Measurements from ENCODE around the gene ING1.

DNA sequence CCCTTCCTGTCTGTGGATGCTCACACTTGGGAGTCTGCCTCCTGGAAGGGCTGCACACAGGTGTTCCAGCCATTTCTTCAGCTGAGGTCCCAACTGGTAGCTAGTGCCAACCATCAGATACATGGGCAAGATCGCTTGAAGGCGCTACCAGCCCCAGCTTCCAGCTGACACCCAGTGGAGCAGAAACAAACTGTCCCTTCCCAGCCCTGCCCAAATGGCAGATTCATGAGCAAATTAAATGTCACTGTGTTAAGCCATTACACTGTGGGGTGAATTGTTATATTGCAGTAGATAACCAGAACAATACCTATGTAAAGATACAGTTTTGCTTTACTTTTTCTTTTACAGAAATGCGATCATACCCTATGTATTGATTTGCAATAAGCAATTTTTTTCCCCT lies 17.6 kb downstream of the ING1 start:
- TF ChIP-seq, protein P1, sequence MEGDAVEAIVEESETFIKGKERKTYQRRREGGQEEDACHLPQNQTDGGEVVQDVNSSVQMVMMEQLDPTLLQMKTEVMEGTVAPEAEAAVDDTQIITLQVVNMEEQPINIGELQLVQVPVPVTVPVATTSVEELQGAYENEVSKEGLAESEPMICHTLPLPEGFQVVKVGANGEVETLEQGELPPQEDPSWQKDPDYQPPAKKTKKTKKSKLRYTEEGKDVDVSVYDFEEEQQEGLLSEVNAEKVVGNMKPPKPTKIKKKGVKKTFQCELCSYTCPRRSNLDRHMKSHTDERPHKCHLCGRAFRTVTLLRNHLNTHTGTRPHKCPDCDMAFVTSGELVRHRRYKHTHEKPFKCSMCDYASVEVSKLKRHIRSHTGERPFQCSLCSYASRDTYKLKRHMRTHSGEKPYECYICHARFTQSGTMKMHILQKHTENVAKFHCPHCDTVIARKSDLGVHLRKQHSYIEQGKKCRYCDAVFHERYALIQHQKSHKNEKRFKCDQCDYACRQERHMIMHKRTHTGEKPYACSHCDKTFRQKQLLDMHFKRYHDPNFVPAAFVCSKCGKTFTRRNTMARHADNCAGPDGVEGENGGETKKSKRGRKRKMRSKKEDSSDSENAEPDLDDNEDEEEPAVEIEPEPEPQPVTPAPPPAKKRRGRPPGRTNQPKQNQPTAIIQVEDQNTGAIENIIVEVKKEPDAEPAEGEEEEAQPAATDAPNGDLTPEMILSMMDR (IDR thresholded peaks at IDR 0.05) = no peak
- TF ChIP-seq, protein P2, sequence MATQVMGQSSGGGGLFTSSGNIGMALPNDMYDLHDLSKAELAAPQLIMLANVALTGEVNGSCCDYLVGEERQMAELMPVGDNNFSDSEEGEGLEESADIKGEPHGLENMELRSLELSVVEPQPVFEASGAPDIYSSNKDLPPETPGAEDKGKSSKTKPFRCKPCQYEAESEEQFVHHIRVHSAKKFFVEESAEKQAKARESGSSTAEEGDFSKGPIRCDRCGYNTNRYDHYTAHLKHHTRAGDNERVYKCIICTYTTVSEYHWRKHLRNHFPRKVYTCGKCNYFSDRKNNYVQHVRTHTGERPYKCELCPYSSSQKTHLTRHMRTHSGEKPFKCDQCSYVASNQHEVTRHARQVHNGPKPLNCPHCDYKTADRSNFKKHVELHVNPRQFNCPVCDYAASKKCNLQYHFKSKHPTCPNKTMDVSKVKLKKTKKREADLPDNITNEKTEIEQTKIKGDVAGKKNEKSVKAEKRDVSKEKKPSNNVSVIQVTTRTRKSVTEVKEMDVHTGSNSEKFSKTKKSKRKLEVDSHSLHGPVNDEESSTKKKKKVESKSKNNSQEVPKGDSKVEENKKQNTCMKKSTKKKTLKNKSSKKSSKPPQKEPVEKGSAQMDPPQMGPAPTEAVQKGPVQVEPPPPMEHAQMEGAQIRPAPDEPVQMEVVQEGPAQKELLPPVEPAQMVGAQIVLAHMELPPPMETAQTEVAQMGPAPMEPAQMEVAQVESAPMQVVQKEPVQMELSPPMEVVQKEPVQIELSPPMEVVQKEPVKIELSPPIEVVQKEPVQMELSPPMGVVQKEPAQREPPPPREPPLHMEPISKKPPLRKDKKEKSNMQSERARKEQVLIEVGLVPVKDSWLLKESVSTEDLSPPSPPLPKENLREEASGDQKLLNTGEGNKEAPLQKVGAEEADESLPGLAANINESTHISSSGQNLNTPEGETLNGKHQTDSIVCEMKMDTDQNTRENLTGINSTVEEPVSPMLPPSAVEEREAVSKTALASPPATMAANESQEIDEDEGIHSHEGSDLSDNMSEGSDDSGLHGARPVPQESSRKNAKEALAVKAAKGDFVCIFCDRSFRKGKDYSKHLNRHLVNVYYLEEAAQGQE (IDR thresholded peaks at IDR 0.05) = no peak
- TF ChIP-seq RCOR1 (IDR thresholded peaks at IDR 0.05; ENCODE audit: low read depth, low read length) (no peak), EP300 (IDR thresholded peaks at IDR 0.05) (no peak), CEBPB (IDR thresholded peaks at IDR 0.05) (no peak), RNF2 (IDR thresholded peaks at IDR 0.05; ENCODE audit: borderline replicate concordance, low read depth) (no peak), POLR2A (IDR thresholded peaks at IDR 0.05; ENCODE audit: low read length) (no peak), RARB (CRISPR knock-in tag; IDR thresholded peaks at IDR 0.05) (no peak), KDM1A (IDR thresholded peaks at IDR 0.05; ENCODE audit: low read depth) (no peak)
- TF ChIP-seq, protein P3, sequence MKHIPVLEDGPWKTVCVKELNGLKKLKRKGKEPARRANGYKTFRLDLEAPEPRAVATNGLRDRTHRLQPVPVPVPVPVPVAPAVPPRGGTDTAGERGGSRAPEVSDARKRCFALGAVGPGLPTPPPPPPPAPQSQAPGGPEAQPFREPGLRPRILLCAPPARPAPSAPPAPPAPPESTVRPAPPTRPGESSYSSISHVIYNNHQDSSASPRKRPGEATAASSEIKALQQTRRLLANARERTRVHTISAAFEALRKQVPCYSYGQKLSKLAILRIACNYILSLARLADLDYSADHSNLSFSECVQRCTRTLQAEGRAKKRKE (CRISPR knock-in tag; IDR thresholded peaks at IDR 0.05; ENCODE audit: low read depth) = no peak
